ENCODE measurements around the gene TFPI2. TPM values are rescaled to one million over a fixed set of nuclear protein-coding genes. Genes with fewer than 3 reads are reported as not detected.

Gene TFPI2
- total and polyA plus RNA-seq, 4 donors, result 1.4 to 9.1 (median 3.6) TPM

DNA sequence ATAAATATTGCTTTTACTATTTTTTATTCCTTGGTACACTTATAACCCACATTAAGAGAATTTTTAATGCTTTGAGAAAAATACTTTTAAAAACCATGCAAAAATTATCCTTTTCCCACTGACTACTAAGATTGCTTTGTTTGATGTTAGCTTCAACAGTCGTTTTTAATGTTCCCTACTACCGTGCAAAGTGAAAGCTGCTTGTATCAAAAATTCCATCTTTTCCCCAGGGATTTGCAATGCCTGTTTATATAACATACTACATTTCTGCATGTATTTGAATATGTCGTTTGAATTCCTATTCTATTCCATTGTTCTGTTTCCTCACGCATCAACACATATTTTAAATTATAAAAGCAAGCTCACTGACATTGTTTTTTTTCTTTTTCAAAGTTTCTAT, 54.4 kb downstream of the TFPI2 start:
- H3K4me1 ChIP-seq (ENCODE audit: control insufficient read depth in 4 of 4, insufficient read depth in 4 of 4, low read length in 3 of 4), result no peaks in the 10 kb centered on the region
- no peak overlapping the region for H3K9ac ChIP-seq (ENCODE audit: low read depth in 1 of 2, low read length in 2 of 2)
- no peaks in the 10 kb centered on the region for H3K9me3 ChIP-seq (ENCODE audit: control insufficient read depth in 4 of 4, low read length in 3 of 4)
- peaks cover 0 to 2% (median 0%) of the 10 kb centered on the region in 4 donors for H3K27me3 ChIP-seq (ENCODE audit: control insufficient read depth in 4 of 4, insufficient read depth in 4 of 4, low read length in 3 of 4)
- no peak for TF ChIP-seq JUND (IDR thresholded peaks at IDR 0.05)
- TF ChIP-seq, protein P1, sequence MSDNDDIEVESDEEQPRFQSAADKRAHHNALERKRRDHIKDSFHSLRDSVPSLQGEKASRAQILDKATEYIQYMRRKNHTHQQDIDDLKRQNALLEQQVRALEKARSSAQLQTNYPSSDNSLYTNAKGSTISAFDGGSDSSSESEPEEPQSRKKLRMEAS (IDR thresholded peaks at IDR 0.05), result no peak
- TF ChIP-seq RAD21 (IDR thresholded peaks at IDR 0.05), result no peak
- TF ChIP-seq, protein P2, sequence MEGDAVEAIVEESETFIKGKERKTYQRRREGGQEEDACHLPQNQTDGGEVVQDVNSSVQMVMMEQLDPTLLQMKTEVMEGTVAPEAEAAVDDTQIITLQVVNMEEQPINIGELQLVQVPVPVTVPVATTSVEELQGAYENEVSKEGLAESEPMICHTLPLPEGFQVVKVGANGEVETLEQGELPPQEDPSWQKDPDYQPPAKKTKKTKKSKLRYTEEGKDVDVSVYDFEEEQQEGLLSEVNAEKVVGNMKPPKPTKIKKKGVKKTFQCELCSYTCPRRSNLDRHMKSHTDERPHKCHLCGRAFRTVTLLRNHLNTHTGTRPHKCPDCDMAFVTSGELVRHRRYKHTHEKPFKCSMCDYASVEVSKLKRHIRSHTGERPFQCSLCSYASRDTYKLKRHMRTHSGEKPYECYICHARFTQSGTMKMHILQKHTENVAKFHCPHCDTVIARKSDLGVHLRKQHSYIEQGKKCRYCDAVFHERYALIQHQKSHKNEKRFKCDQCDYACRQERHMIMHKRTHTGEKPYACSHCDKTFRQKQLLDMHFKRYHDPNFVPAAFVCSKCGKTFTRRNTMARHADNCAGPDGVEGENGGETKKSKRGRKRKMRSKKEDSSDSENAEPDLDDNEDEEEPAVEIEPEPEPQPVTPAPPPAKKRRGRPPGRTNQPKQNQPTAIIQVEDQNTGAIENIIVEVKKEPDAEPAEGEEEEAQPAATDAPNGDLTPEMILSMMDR (IDR thresholded peaks at IDR 0.05; ENCODE audit: low read depth, low read length, missing input control), result no peak
- no peak for TF ChIP-seq RXRA (IDR thresholded peaks at IDR 0.05)
- TF ChIP-seq, protein P3, sequence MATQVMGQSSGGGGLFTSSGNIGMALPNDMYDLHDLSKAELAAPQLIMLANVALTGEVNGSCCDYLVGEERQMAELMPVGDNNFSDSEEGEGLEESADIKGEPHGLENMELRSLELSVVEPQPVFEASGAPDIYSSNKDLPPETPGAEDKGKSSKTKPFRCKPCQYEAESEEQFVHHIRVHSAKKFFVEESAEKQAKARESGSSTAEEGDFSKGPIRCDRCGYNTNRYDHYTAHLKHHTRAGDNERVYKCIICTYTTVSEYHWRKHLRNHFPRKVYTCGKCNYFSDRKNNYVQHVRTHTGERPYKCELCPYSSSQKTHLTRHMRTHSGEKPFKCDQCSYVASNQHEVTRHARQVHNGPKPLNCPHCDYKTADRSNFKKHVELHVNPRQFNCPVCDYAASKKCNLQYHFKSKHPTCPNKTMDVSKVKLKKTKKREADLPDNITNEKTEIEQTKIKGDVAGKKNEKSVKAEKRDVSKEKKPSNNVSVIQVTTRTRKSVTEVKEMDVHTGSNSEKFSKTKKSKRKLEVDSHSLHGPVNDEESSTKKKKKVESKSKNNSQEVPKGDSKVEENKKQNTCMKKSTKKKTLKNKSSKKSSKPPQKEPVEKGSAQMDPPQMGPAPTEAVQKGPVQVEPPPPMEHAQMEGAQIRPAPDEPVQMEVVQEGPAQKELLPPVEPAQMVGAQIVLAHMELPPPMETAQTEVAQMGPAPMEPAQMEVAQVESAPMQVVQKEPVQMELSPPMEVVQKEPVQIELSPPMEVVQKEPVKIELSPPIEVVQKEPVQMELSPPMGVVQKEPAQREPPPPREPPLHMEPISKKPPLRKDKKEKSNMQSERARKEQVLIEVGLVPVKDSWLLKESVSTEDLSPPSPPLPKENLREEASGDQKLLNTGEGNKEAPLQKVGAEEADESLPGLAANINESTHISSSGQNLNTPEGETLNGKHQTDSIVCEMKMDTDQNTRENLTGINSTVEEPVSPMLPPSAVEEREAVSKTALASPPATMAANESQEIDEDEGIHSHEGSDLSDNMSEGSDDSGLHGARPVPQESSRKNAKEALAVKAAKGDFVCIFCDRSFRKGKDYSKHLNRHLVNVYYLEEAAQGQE (IDR thresholded peaks at IDR 0.05), result no peak
- TF ChIP-seq FOXA1 (IDR thresholded peaks at IDR 0.05), result no peak
- TF ChIP-seq FOXA2 (IDR thresholded peaks at IDR 0.05), result no peak
- no peak for TF ChIP-seq EGR1 (IDR thresholded peaks at IDR 0.05; ENCODE audit: low read depth in 2 of 2)
- TF ChIP-seq NR2F2 (IDR thresholded peaks at IDR 0.05), result no peak
- TF ChIP-seq HNF4A (conservative IDR thresholded peaks at IDR 0.05), result no peak
- no peak for TF ChIP-seq SP1 (IDR thresholded peaks at IDR 0.05)
- TF ChIP-seq GABPA (IDR thresholded peaks at IDR 0.05 in 1 of 2, conservative IDR thresholded peaks at IDR 0.05 in 1 of 2), result no peak
- TF ChIP-seq YY1 (IDR thresholded peaks at IDR 0.05), result no peak
- no peak overlapping the region for H3K27ac ChIP-seq (ENCODE audit: low read depth in 1 of 2, low read length in 2 of 2)
- H3K36me3 ChIP-seq (ENCODE audit: control insufficient read depth in 4 of 4, insufficient read depth in 3 of 4, low read depth in 1 of 4, low read length in 3 of 4), result no peaks in the 10 kb centered on the region
- H3K4me3 ChIP-seq (ENCODE audit: low read depth in 1 of 3, low read length in 3 of 3), result no peak overlapping the region
- WGBS, result 41% methylated on average over 4 of the region's 4 CpGs
- no peak for DNase-seq (ENCODE audit: low spot score)

DNA sequence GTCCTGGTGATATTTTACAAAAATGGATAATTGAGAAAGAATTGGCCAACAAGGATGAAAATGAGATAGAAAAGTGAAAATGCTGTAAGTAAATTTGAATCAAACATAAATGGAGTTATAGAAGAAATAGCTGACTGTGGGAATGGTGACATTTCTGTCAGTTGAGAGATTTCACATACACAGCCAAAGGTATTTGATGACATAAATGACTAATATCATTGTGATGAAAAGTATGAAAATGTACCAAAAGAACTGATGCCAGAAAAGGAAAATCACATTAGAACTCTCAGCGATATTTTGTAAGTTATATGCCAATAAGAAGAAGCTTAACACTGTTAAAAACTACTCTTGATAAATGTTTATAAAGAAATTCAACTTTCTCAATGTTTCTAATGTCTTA, 54.9 kb downstream of the TFPI2 start:
- TF ChIP-seq NR2F2 (IDR thresholded peaks at IDR 0.05), result no peak
- TF ChIP-seq EGR1 (IDR thresholded peaks at IDR 0.05; ENCODE audit: low read depth in 2 of 2), result no peak
- H3K27me3 ChIP-seq (ENCODE audit: control insufficient read depth in 4 of 4, insufficient read depth in 4 of 4, low read length in 3 of 4), result peaks cover 0 to 2% (median 0%) of the 10 kb centered on the region in 4 donors
- no peak overlapping the region for H3K9ac ChIP-seq (ENCODE audit: low read depth in 1 of 2, low read length in 2 of 2)
- DNase-seq (ENCODE audit: low spot score), result no peak
- H3K27ac ChIP-seq (ENCODE audit: low read depth in 1 of 2, low read length in 2 of 2), result no peak overlapping the region
- H3K36me3 ChIP-seq (ENCODE audit: control insufficient read depth in 4 of 4, insufficient read depth in 3 of 4, low read depth in 1 of 4, low read length in 3 of 4), result no peaks in the 10 kb centered on the region
- no peaks in the 10 kb centered on the region for H3K4me1 ChIP-seq (ENCODE audit: control insufficient read depth in 4 of 4, insufficient read depth in 4 of 4, low read length in 3 of 4)
- 73% methylated on average over 1 of the region's 1 CpG for WGBS
- H3K4me3 ChIP-seq (ENCODE audit: low read depth in 1 of 3, low read length in 3 of 3), result no peak overlapping the region
- H3K9me3 ChIP-seq (ENCODE audit: control insufficient read depth in 4 of 4, low read length in 3 of 4), result no peaks in the 10 kb centered on the region

Small RNA genes within 50 kb of the gene (small RNA-seq; reads per million reads assigned to genes)
- not detected for gene AC002076.2

Other genes starting within 250 kb of the TFPI2 start
- not detected for gene GNGT1, start 15.8 kb upstream of the TFPI2 start, total RNA-seq
- gene GNGT1, start 15.8 kb upstream of the TFPI2 start, polyA plus RNA-seq, result not detected
- 1 to 10 TPM; 4.0 to 5.2 TPM for gene GNG11, start 31.0 kb upstream of the TFPI2 start, total RNA-seq
- 10 to 100 TPM in 1 of 2 donors, 1 to 10 TPM in 1; 7.0 to 11.1 TPM for gene GNG11, start 31.0 kb upstream of the TFPI2 start, polyA plus RNA-seq
- gene BET1, start 113.6 kb upstream of the TFPI2 start, total RNA-seq, result 10 to 100 TPM; 12.7 to 23.9 TPM
- 10 to 100 TPM; 14.2 to 18.1 TPM for gene BET1, start 113.6 kb upstream of the TFPI2 start, polyA plus RNA-seq

Measured in liver (tissue), 10 donors.